ENCODE results near the gene MAD1L1. TPM values are rescaled to one million over a fixed set of nuclear protein-coding genes. Genes with fewer than 3 reads are reported as not detected.

MAD1L1 gene
- total and polyA plus RNA-seq, 2 of the 8 experiments (the other 6 are each of a cell fraction or from before 2014, with no cell fraction given): 40.4 to 44.6 TPM

GRCh38 chr7:1917221-1918062 lies 315.3 kb downstream of the MAD1L1 start:
- Histone ChIP-seq H3K27me3 (replicated peaks in 1 of 4; ENCODE audit: control insufficient read depth in 3 of 4, extremely low read depth in 1 of 4, insufficient read depth in 3 of 4, low read length in 3 of 4) (no peaks in the 10 kb centered on the region), H3K14ac (ENCODE audit: insufficient read length) (no peak overlapping the region), H2BK5ac (ENCODE audit: low read depth, low read length) (no peak overlapping the region), H3K23ac (ENCODE audit: insufficient read length) (no peak overlapping the region), H3K27ac (ENCODE audit: low read depth, low read length) (no peak overlapping the region; the same call in 1 of the 2 replicates), H2AFZ (ENCODE audit: low read length) (no peak overlapping the region), H2AK5ac (ENCODE audit: low read depth, low read length) (no peak overlapping the region), H3K79me1 (ENCODE audit: low read depth, low read length) (no peaks in the 10 kb centered on the region; the same call in 1 of the 2 replicates), H2BK12ac (ENCODE audit: low read depth, low read length) (no peak overlapping the region), H3K56ac (replicated peaks; ENCODE audit: insufficient read length, low read depth, low read length) (peak overlapping the region; percentile 30), H2BK15ac (ENCODE audit: low read length) (no peak overlapping the region), H3K79me2 (ENCODE audit: control insufficient read depth in 1 of 2, insufficient read depth in 2 of 2, low read length in 2 of 2) (no peaks in the 10 kb centered on the region), H2BK20ac (ENCODE audit: low read length) (no peak overlapping the region), H4K20me1 (replicated peaks in 1 of 2; ENCODE audit: control insufficient read depth in 1 of 2, insufficient read depth in 2 of 2, low read length in 2 of 2) (peaks cover 2 to 5% of the 10 kb centered on the region in 2 experiments), H4K8ac (ENCODE audit: extremely low read depth, insufficient read depth, low read length) (peak overlapping the region; percentile 68; the same call in 1 of the 2 replicates), H4K91ac (replicated peaks; ENCODE audit: insufficient read length, low read length) (no peak overlapping the region), H3K4me3 (ENCODE audit: extremely low read depth in 1 of 4, insufficient read depth in 2 of 4, low read depth in 3 of 4, low read length in 4 of 4) (no peak overlapping the region), H3K4ac (replicated peaks; ENCODE audit: insufficient read length, low read depth, low read length) (no peak overlapping the region), H3K23me2 (ENCODE audit: low read depth, low read length) (no peaks in the 10 kb centered on the region), H4K5ac (ENCODE audit: insufficient read length, low read depth, low read length) (no peak overlapping the region), H3K36me3 (ENCODE audit: control insufficient read depth in 2 of 4, insufficient read depth in 4 of 4, low read length in 3 of 4) (no peaks in the 10 kb centered on the region; a peak in 1 of 8 replicates), H3K4me2 (ENCODE audit: insufficient read depth in 1 of 2, low read depth in 2 of 2, low read length in 2 of 2) (no peak overlapping the region), H3K18ac (ENCODE audit: extremely low read depth, low read length) (no peak overlapping the region; the same call in 1 of the 2 replicates), H2BK120ac (replicated peaks; ENCODE audit: low read depth, low read length) (no peak overlapping the region), H3K9ac (replicated peaks in 1 of 4; ENCODE audit: extremely low read depth in 1 of 4, low read depth in 3 of 4, low read length in 3 of 4) (no peak overlapping the region), H3K4me1 (replicated peaks in 1 of 4; ENCODE audit: control insufficient read depth in 3 of 4, insufficient read depth in 4 of 4, low read length in 3 of 4) (no peaks in the 10 kb centered on the region; a peak in 1 of 7 replicates), H3K9me3 (ENCODE audit: insufficient read depth in 2 of 2, low read depth in 1 of 2, low read length in 1 of 2) (no peaks in the 10 kb centered on the region)
- TF ChIP-seq ATF3 (IDR thresholded peaks at IDR 0.05; ENCODE audit: insufficient read depth, low read depth, low read length) (no peak), GABPA (IDR thresholded peaks at IDR 0.05; ENCODE audit: borderline replicate concordance, insufficient read depth, low read length) (0 out of 2 replicates have a peak, but pooled peaks have one; percentile 10)
- no peak for DNase-seq (ENCODE audit: low read depth in 1 of 2, low spot score in 2 of 2)
- FAIRE-seq: no peak
- 89% methylated on average over 31 of the region's 31 CpGs; no CpG with 5 or more reads in 1 of the 2 experiments for WGBS, 2 experiments (ENCODE audit: extremely low coverage in 1 of 2, insufficient coverage in 1 of 2, insufficient read length in 1 of 2, insufficient replicate concordance in 2 of 2, low coverage in 1 of 2, low lambda C conversion rate in 2 of 2, missing lambda C conversion rate in 1 of 2)
- CTCF ChIA-PET (ENCODE audit: partially characterized antibody): interaction anchor here (0.7 kb wide), 1 partner anchor 26 kb away, joined by 3 read pairs; no protein-coding TSS in a partner anchor
- POLR2A ChIA-PET (ENCODE audit: partially characterized antibody): no interaction called here
